SU-DHL-6 (cell line): ENCODE results near the gene ADPRM.

Experiments used
- H2AFZ ChIP-seq: fragments of 200-600 bp; sonication (generic); 2 replicates; pipeline ENCODE4 v1.6.1; 2014; ENCODE audit warnings: low read depth, mild to moderate bottlenecking, moderate library complexity, mixed read lengths, antibody characterized with exemption, low read length; ENCODE audit not compliant: severe bottlenecking
- H3F3A ChIP-seq: fragments of 200-600 bp; shearing (Covaris generic); 2 replicates; pipeline ENCODE4 v1.6.0; 2016; ENCODE audit warnings: antibody characterized with exemption, mild to moderate bottlenecking; ENCODE audit not compliant: insufficient read depth
- H3K27ac ChIP-seq: fragments of 200-600 bp; sonication (generic); 2 replicates; pipeline ENCODE4 v1.5.1; 2016; ENCODE audit warnings: low read depth, mild to moderate bottlenecking, low read length, moderate library complexity, mixed read lengths
- H3K27me3 ChIP-seq: fragments of 200-600 bp; sonication (generic), shearing (Covaris generic); 2 replicates; pipeline ENCODE4 v1.6.0; 2014; ENCODE audit warnings: mild to moderate bottlenecking, low read length
- H3K36me3 ChIP-seq: fragments of 200-600 bp; sonication (generic); 2 replicates; pipeline ENCODE4 v1.6.1; 2014; ENCODE audit warnings: mild to moderate bottlenecking, low read length, mixed read lengths
- H3K4me2 ChIP-seq: fragments of 300-600, 200-600 bp; shearing (Covaris generic), sonication (generic); 2 replicates; pipeline ENCODE4 v1.6.0; 2014; ENCODE audit warnings: low read length, low read depth, mild to moderate bottlenecking; ENCODE audit not compliant: poor library complexity, severe bottlenecking
- H3K4me3 ChIP-seq: fragments of 200-600 bp; sonication (generic); 2 replicates; pipeline ENCODE4 v1.5.1; 2014; ENCODE audit warnings: antibody characterized with exemption, low read length, mild to moderate bottlenecking, mixed read lengths; ENCODE audit not compliant: insufficient read depth, poor library complexity, severe bottlenecking
- H3K79me2 ChIP-seq: fragments of 200-600 bp; sonication (generic); 2 replicates; pipeline ENCODE4 v1.6.1; 2014; ENCODE audit warnings: mild to moderate bottlenecking, low read length, moderate library complexity; ENCODE audit not compliant: insufficient read depth
- H3K9ac ChIP-seq: fragments of 200-600 bp; sonication (generic); 2 replicates; pipeline ENCODE4 v1.7.0; 2014; ENCODE audit warnings: mild to moderate bottlenecking, low read length
- H3K9me2 ChIP-seq: fragments of 200-600 bp; sonication (generic); replicated peaks from 2 replicates; pipeline ENCODE4 v1.6.1; 2014; ENCODE audit warnings: low read length; ENCODE audit not compliant: insufficient read depth
- H3K9me3 ChIP-seq: fragments of 200-600 bp; sonication (generic); 2 replicates; pipeline ENCODE4 v1.6.1; 2014; ENCODE audit warnings: low read length, mixed read lengths; ENCODE audit not compliant: insufficient read depth
- H4K20me1 ChIP-seq: fragments of 200-600 bp; sonication (generic); 2 replicates; pipeline ENCODE4 v1.6.1; 2014; ENCODE audit warnings: low read depth, mild to moderate bottlenecking, antibody characterized with exemption, low read length, moderate library complexity, mixed read lengths
- EZH2phosphoT487 ChIP-seq: fragments of 200-600 bp; sonication (generic), shearing (Covaris generic); conservative IDR thresholded peaks from 2 replicates; pipeline ENCODE4 v1.6.1; 2018; ENCODE audit warnings: mild to moderate bottlenecking, antibody characterized with exemption, low read length, moderate library complexity, mixed read lengths
- TF ChIP-seq, protein P1 (sequence below): fragments of 200-600 bp; sonication (generic); IDR thresholded peaks from one replicate; pipeline ENCODE4 v1.5.1; 2017; ENCODE audit warnings: antibody characterized with exemption, mild to moderate bottlenecking, low read length, moderate library complexity; ENCODE audit not compliant: insufficient read depth, poor library complexity, severe bottlenecking

Gene ADPRM

DNA sequence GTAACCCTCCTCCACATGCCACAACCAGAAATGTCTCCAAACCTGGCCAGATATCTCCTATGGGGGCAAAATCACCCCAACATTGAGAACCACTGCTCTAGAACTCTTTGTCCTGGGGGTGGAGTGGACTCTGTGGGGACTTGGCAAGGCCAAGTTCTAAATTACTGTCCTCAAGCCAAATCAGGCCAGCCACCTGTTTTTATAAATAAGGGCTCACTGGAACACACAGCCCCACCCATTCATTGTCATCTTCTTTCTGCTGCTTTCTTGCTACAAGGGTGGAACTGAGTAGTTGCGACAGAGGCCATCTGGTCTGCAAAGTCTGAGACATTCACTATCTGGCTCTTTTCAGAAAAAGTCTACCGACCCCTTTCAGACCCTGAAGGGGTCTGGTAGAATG is 59.2 kb downstream of the ADPRM start:
- H2AFZ ChIP-seq = no peak overlapping the region
- H3K27me3 ChIP-seq = no peaks in the 10 kb centered on the region
- TF ChIP-seq, protein P1, sequence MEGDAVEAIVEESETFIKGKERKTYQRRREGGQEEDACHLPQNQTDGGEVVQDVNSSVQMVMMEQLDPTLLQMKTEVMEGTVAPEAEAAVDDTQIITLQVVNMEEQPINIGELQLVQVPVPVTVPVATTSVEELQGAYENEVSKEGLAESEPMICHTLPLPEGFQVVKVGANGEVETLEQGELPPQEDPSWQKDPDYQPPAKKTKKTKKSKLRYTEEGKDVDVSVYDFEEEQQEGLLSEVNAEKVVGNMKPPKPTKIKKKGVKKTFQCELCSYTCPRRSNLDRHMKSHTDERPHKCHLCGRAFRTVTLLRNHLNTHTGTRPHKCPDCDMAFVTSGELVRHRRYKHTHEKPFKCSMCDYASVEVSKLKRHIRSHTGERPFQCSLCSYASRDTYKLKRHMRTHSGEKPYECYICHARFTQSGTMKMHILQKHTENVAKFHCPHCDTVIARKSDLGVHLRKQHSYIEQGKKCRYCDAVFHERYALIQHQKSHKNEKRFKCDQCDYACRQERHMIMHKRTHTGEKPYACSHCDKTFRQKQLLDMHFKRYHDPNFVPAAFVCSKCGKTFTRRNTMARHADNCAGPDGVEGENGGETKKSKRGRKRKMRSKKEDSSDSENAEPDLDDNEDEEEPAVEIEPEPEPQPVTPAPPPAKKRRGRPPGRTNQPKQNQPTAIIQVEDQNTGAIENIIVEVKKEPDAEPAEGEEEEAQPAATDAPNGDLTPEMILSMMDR = no peak
- no peak for TF ChIP-seq EZH2phosphoT487
- H3K27ac ChIP-seq = no peak overlapping the region
- no peaks in the 10 kb centered on the region for H4K20me1 ChIP-seq
- no peaks in the 10 kb centered on the region for H3F3A ChIP-seq
- H3K79me2 ChIP-seq = no peaks in the 10 kb centered on the region
- no peak overlapping the region for H3K9ac ChIP-seq
- H3K4me3 ChIP-seq = no peak overlapping the region
- no peaks in the 10 kb centered on the region for H3K9me3 ChIP-seq
- no peak overlapping the region for H3K4me2 ChIP-seq
- H3K9me2 ChIP-seq = no peaks in the 10 kb centered on the region
- no peaks in the 10 kb centered on the region for H3K36me3 ChIP-seq

DNA sequence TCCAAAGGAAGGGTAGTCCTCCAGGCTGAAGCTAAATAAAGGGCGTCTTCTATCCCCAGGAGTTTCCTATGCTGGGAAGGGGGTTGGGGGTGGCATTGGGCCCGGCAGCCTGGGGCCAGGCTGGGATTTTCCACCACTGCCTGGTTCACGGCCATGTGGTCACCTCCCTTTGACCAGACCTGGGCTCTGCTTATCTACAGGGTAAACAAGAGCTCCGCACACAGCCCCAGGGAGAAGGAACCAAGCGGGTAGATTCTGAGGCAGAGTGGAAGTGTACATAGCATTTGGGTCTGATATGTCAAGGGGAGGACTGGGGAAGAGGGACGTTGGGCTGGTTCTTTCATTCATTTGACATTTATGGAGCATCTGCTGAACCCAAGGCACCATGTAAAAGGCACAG is 59.7 kb downstream of the ADPRM start:
- Histone ChIP-seq H3K27ac (no peak overlapping the region), H3K4me2 (no peak overlapping the region), H3K4me3 (no peak overlapping the region), H2AFZ (no peak overlapping the region), H3K27me3 (no peaks in the 10 kb centered on the region), H3K9me2 (no peaks in the 10 kb centered on the region), H3K9me3 (no peaks in the 10 kb centered on the region), H3K36me3 (no peaks in the 10 kb centered on the region), H3K9ac (no peak overlapping the region), H4K20me1 (no peaks in the 10 kb centered on the region), H3K79me2 (no peaks in the 10 kb centered on the region), H3F3A (no peaks in the 10 kb centered on the region)
- TF ChIP-seq, protein P1 = no peak
- TF ChIP-seq EZH2phosphoT487 = no peak

DNA sequence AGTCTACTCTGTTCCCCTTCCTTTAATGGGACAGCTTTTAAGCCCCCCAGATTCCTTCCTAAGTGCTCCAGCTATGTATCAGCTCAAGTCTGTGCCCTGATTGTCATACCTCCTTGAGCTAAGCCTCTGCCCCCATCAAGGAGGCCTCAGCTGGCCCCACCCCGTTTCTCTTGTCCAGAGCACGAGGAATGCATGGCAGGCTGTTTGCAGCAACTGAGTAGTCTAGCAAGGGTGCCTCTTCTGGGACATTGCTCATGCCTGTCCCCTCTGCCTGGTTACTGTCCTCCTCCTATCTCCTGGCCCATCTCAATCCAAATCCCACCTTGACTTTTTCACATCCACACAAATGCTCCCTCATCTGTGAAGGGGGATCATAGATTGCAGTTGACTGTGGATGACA is 60.3 kb downstream of the ADPRM start:
- Histone ChIP-seq H3K4me3 (no peak overlapping the region), H3K9me2 (no peaks in the 10 kb centered on the region), H3K27ac (no peak overlapping the region), H2AFZ (no peak overlapping the region), H4K20me1 (no peaks in the 10 kb centered on the region), H3K9ac (no peak overlapping the region), H3K4me2 (no peak overlapping the region), H3K27me3 (no peaks in the 10 kb centered on the region), H3K79me2 (no peaks in the 10 kb centered on the region), H3K36me3 (no peaks in the 10 kb centered on the region), H3F3A (no peaks in the 10 kb centered on the region), H3K9me3 (no peaks in the 10 kb centered on the region)
- TF ChIP-seq EZH2phosphoT487 = no peak
- TF ChIP-seq, protein P1 = no peak

DNA sequence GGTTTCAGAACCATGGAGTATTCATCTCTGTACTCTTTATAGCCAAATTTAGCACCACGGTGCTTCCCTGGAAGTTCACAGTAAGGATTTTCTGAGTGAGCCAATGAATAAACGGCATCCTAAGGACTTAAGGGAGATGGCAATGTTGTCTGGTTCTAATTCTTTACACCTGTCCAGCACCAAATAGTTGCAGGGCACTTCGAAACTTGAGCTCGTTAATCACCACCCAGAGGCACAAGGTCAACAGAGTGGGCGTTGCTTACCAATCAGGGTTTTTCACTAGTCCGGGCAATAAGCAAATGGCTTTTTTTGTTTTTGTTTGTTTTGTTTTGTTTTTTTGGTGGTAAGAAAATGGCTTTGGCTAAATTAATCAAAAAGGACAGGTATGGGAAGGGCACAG is 60.7 kb downstream of the ADPRM start:
- H3K9ac ChIP-seq = no peak overlapping the region
- H3F3A ChIP-seq = no peaks in the 10 kb centered on the region
- no peaks in the 10 kb centered on the region for H3K36me3 ChIP-seq

More for the DNA sequence above, 60.7 kb downstream of the ADPRM start:
- H2AFZ ChIP-seq = no peak overlapping the region
- no peak overlapping the region for H3K4me3 ChIP-seq
- no peak overlapping the region for H3K27ac ChIP-seq
- no peaks in the 10 kb centered on the region for H4K20me1 ChIP-seq
- no peaks in the 10 kb centered on the region for H3K79me2 ChIP-seq
- TF ChIP-seq, protein P1 = no peak
- TF ChIP-seq EZH2phosphoT487 = no peak
- H3K4me2 ChIP-seq = no peak overlapping the region
- H3K27me3 ChIP-seq = no peaks in the 10 kb centered on the region
- no peaks in the 10 kb centered on the region for H3K9me2 ChIP-seq
- no peaks in the 10 kb centered on the region for H3K9me3 ChIP-seq
